ENCODE data around the gene B4GALT5. TPM values are rescaled to one million over a fixed set of nuclear protein-coding genes. Genes with fewer than 3 reads are reported as not detected.

B4GALT5 gene
- total RNA-seq, 1 donor from 2014 or later = 39.3 TPM

DNA sequence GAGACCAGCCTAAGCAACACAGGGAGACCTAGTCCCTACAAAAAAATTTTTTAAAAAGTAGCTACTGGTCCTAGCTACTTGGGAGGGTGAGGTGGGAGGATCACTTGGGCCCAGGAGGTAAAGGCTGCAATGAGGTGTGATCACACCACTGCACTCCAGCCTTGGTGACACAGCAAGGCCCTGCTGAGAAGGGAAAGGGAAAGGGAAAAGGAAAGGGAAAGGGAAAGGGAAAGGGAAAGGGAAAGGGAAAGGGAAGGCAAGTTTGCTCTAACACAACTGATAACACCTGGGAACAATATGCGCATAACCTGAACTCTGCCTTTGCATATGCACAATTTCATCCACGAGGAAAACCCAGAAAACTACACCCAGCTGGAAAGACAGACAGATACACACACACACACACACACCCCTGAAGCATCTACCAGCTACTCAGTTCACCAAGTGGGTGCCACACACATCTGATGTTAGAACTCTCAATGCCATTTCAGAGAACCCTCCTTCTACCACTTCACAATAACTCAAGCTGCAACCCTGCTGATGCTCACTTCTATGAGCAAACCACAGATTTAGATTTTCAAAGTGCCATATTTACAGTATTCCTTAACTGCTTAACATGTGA lies 19.1 kb downstream of the B4GALT5 start:
- Mint-ChIP-seq H3K4me3 (no peak overlapping the region), H3K9me3 (no peaks in the 10 kb centered on the region), H3K27me3 (ENCODE audit: insufficient read depth) (no peaks in the 10 kb centered on the region), H3K4me1 (ENCODE audit: low read depth) (peaks cover 50% of the 10 kb centered on the region), H3K27ac (no peak overlapping the region), H3K36me3 (ENCODE audit: low read depth) (peaks cover 2% of the 10 kb centered on the region)
- DNase-seq (ENCODE audit: low spot score) = no peak
- intact Hi-C loops (cut with micrococcal nuclease) = loop anchor here (5.0 kb wide), 1 partner anchor 58 kb away; no protein-coding TSS in a partner anchor

DNA sequence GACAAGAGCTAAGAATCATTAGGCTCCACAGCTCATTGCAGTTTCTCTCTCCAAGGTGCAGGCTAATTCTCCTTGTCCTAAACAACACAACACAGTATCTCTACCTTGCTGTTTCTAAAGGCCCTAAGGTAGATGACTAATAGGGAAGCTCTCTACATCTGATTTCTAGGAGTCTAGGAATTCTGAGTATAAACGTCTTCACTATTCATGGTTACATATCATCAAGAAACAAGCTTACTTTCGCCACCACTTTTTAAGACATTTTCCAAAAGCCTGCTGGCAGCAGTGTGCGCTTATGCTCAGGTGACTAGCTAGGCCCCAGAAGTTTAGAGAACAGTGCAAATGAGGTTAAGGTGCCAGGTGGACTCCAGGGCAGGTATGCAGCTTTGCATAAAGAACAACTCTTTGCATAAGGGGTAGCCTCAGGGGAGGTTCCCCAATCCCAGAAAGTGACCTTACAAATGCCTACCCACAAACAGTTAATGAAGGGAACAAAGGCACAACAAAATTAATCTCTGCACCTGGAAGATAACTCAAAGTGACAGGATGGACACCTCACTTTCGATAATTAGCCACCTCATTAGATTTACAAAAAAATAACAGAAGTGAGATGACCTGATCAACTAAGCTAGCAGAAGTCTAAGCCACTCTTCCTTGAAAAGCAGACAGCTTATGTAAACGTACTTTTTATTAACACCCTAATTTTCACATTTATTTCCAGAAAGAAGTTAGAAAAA lies 20.1 kb downstream of the B4GALT5 start:
- Mint-ChIP-seq H3K27me3 (ENCODE audit: insufficient read depth) (no peaks in the 10 kb centered on the region), H3K4me1 (ENCODE audit: low read depth) (peaks cover 40% of the 10 kb centered on the region), H3K9me3 (no peaks in the 10 kb centered on the region), H3K27ac (no peak overlapping the region), H3K36me3 (ENCODE audit: low read depth) (peaks cover 2% of the 10 kb centered on the region), H3K4me3 (no peak overlapping the region)
- intact Hi-C loops (cut with micrococcal nuclease) = no loop called here
- DNase-seq (ENCODE audit: low spot score) = no peak

- intact Hi-C loops (cut with micrococcal nuclease) = no loop called here
- H3K27me3 Mint-ChIP-seq (ENCODE audit: insufficient read depth) = no peaks in the 10 kb centered on the region
- H3K27ac Mint-ChIP-seq = no peak overlapping the region
- H3K36me3 Mint-ChIP-seq (ENCODE audit: low read depth) = peaks cover 2% of the 10 kb centered on the region
- no peak overlapping the region for H3K4me3 Mint-ChIP-seq
- no peaks in the 10 kb centered on the region for H3K9me3 Mint-ChIP-seq
- no peak for DNase-seq (ENCODE audit: low spot score)
- peaks cover 41% of the 10 kb centered on the region for H3K4me1 Mint-ChIP-seq (ENCODE audit: low read depth)
These were observed 20.7 kb downstream of the B4GALT5 start for GRCh38 chr20:49692941-49693340.

DNA sequence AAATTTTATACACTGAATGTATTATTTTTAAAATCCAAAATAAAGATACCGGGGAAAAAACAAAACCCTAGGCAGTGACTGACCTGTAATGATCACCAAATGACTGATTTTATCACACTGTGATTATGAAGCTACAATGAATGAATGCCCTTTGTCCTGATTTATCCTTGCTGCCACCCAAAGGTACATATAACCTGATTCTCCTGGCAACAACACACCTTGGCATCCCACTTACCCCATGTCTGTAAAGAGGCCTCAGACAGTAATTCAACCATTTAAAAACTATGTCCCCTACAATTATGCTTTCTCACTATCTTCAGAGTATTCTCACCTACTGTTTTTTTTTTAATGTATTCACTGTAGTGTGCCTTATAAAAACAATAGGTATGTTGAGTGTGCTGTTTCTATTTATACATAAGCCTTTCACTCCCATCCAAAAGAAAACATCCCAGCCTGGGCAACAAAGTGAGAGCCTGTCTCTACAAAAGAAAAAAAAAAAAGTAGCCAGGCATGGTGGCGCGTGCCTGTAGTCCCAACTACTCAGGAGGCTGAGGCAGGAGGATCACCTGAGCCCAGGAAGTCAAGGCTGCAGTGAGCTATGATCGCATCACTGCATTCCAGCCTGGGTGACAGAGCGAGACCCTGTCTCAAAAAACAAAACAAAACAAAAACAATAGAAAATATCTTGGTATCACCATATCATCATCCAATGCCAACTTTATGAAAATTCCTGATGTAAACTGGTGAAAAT lies 21.7 kb downstream of the B4GALT5 start:
- Mint-ChIP-seq H3K9me3 (no peaks in the 10 kb centered on the region), H3K4me3 (no peak overlapping the region), H3K36me3 (ENCODE audit: low read depth) (peaks cover 4% of the 10 kb centered on the region), H3K4me1 (ENCODE audit: low read depth) (peaks cover 39% of the 10 kb centered on the region), H3K27me3 (ENCODE audit: insufficient read depth) (no peaks in the 10 kb centered on the region), H3K27ac (no peak overlapping the region)
- intact Hi-C loops (cut with micrococcal nuclease) = no loop called here
- no peak for DNase-seq (ENCODE audit: low spot score)

DNA sequence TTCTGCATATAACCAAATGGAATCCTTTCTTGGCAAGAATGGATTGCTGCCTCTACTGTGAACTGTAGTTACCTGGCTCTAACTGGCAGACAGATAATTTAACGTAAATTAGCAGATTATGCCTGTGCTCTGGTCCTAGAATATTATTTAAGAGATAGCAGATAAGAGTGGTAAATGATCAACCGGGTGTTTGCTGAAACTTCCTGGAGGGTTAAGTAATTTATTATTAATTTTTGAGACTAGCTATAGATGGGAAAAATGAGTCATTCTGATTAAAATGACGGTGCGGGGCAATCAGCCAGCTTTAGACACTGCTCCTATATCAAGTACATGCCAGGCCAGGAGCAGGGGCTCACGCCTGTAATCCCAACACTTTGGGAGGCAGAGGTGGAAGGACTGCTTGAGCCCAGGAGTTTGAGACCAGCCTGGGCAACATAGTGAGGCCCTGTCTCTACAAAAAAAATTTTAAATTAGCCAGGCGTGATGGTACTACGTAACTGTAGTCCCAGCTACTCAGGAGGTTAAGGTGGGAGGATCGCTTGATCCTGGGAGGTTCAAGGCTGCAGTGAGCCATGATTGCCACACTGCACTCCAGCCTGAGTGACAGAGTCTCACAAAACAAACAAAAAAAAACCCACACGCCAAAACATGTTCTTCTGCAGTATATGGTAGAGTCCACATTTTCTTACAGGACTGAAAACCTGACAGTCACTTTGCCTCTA lies 22.6 kb downstream of the B4GALT5 start:
- no peaks in the 10 kb centered on the region for H3K9me3 Mint-ChIP-seq
- intact Hi-C loops (cut with micrococcal nuclease) = no loop called here

DNA sequence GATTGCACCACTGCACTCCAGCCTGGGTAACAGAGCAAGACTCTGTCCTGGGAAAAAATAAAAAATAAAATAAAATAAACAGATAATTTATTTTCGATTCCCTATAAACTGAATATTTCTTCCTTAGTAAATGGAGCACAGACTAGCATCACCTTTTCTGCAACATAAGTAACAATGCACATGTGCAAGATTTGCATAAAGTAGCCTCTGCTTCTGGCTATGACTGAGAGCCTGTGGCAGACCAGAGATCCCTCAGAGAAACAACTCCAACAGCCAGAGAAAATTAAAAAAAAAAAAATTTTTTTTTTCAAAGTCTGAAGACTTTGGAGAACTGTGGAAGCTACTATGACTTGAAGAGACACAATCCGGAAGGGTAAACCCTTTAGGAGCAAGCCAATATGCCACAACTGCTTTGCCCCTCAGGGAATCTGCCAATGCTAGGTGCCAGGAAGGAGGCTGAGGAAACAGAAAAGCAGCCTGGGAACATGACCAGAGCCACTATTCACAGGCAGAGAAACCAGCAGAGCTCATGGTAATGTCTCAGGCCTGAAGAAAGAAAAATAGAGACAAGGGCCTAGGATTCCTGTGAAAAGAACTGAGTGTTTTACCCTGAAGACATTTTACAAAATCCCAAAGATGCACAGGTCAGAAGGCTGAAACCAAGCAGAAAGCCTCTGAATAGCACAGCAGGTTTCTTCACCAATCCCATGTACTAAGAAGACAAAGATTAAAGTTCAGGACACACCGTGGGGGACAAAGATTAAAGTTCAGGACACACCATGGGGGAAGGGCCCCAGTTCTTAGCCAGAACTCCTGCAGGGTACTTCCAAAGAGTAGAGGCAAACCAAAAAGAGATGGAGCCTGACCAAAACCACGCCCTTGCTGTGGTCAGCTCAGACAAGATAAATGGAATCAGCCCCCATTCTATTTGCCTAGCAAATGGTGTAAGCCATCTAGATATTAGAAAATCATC lies 25.8 kb downstream of the B4GALT5 start:
- Mint-ChIP-seq H3K9me3 (no peaks in the 10 kb centered on the region), H3K4me1 (ENCODE audit: low read depth) (peaks cover 33% of the 10 kb centered on the region), H3K27ac (no peak overlapping the region), H3K4me3 (no peak overlapping the region), H3K27me3 (ENCODE audit: insufficient read depth) (no peaks in the 10 kb centered on the region), H3K36me3 (ENCODE audit: low read depth) (peaks cover 7% of the 10 kb centered on the region)
- intact Hi-C loops (cut with micrococcal nuclease) = no loop called here
- DNase-seq (ENCODE audit: low spot score) = no peak

More for the DNA sequence above, 22.6 kb downstream of the B4GALT5 start:
- Mint-ChIP-seq H3K36me3 (ENCODE audit: low read depth) (peaks cover 4% of the 10 kb centered on the region), H3K4me1 (ENCODE audit: low read depth) (peaks cover 41% of the 10 kb centered on the region), H3K27me3 (ENCODE audit: insufficient read depth) (no peaks in the 10 kb centered on the region), H3K27ac (no peak overlapping the region), H3K4me3 (no peak overlapping the region)
- DNase-seq (ENCODE audit: low spot score) = no peak

DNA sequence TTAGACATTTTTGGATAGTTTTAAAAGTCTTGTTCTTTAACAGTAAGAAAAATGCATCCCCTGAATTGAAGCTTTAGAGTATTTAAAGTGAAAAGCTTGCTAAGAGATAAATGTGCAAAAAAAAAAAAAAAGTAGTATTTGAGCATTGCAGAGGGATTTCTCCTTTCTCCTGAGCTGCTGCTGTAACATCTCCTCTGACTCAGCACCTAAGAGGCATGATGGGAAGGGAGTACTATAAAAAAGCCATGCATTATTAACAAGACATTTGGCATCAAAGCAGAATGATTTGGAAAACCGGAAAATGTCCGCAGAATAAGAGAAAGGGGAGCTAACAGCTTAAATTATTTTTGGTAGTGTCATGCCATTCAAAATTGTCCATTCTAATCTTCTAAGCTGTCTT lies 27.9 kb downstream of the B4GALT5 start:
- Mint-ChIP-seq H3K36me3 (ENCODE audit: low read depth) (peaks cover 16% of the 10 kb centered on the region), H3K4me3 (no peak overlapping the region), H3K9me3 (no peaks in the 10 kb centered on the region), H3K27me3 (ENCODE audit: insufficient read depth) (no peaks in the 10 kb centered on the region), H3K4me1 (ENCODE audit: low read depth) (peaks cover 47% of the 10 kb centered on the region), H3K27ac (no peak overlapping the region)
- DNase-seq (ENCODE audit: low spot score) = no peak
- intact Hi-C loops (cut with micrococcal nuclease) = no loop called here

DNA sequence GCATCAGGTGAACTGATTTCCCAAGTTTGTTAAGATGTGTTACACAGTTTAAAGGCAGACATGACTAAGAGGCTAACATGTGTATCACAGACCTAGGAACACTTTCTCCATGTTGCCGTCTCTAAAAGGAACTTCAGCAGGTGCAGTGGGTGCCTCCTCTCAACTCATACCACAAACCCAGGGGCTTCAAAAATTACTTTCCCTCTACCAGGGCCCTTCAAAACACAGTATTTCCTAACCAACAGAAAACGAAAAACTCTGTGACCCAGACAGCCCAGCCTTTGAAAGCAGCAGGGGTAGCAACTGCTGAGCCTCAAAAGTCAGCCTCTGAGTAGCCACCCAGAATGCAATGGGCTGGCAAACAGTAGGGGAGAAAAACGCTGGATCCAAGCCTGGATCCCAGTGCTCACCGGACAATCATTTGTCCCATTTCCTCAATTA lies 28.5 kb downstream of the B4GALT5 start:
- DNase-seq (ENCODE audit: low spot score) = no peak
- H3K27ac Mint-ChIP-seq = no peak overlapping the region
- H3K9me3 Mint-ChIP-seq = no peaks in the 10 kb centered on the region
- no peak overlapping the region for H3K4me3 Mint-ChIP-seq
- peaks cover 16% of the 10 kb centered on the region for H3K36me3 Mint-ChIP-seq (ENCODE audit: low read depth)
- H3K27me3 Mint-ChIP-seq (ENCODE audit: insufficient read depth) = no peaks in the 10 kb centered on the region
- intact Hi-C loops (cut with micrococcal nuclease) = no loop called here
- H3K4me1 Mint-ChIP-seq (ENCODE audit: low read depth) = peaks cover 51% of the 10 kb centered on the region

DNA sequence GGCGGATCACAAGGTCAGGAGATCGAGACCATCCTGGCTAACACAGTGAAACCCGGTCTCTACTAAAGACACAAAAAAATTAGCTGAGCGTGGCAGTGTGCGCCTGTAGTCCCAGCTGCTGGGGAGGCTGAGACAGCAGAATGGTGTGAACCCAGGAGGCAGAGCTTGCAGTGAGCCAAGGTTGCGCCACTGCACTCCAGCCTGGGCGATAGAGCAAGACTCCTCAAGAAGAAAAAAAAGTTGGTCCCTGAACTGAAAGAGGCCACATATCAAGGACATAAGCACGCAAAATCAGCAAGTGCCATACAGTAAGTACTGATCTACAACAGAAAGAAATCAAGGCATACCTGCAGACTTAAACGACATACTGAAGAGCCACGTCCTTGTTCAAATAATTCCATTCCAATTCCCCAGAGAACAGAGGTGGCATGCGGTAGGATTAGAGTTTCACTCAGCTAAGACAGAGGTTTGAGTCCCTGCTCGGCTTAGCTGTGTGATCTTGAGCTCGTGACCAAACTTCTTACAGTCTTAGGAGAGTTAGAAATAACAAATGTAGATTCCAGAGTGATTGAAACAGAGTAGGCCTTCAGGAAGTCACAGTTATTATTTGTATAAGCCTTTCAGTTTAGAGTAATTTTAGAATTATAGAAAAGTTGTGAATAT lies 29.2 kb downstream of the B4GALT5 start:
- peaks cover 58% of the 10 kb centered on the region for H3K4me1 Mint-ChIP-seq (ENCODE audit: low read depth)
- H3K27me3 Mint-ChIP-seq (ENCODE audit: insufficient read depth) = no peaks in the 10 kb centered on the region
- intact Hi-C loops (cut with micrococcal nuclease) = no loop called here
- DNase-seq (ENCODE audit: low spot score) = no peak
- H3K27ac Mint-ChIP-seq = peak overlapping the region; percentile 0
- H3K9me3 Mint-ChIP-seq = no peaks in the 10 kb centered on the region
- H3K4me3 Mint-ChIP-seq = no peak overlapping the region
- H3K36me3 Mint-ChIP-seq (ENCODE audit: low read depth) = peaks cover 16% of the 10 kb centered on the region

DNA sequence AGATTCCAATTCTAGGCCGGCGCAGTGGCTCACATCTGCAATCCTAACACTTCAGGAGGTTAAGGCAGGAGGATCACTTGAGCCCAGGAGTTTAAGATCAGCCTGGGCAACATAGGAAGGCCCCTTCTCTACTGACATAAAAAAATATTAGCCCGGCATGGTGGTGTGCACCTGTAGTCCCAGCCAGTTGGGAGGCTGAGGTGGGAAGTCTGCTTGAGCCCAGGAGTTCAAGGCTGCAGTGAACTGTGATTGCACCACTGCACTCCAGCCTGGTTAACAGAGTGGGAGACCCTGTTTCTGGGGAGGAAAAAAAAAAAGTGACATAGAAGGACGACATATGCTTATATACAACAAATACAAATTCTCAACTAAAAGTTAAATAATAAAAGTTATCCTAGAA lies 30.9 kb downstream of the B4GALT5 start:
- Mint-ChIP-seq H3K4me3 (no peak overlapping the region), H3K4me1 (ENCODE audit: low read depth) (peaks cover 65% of the 10 kb centered on the region), H3K27ac (no peak overlapping the region), H3K36me3 (ENCODE audit: low read depth) (peaks cover 15% of the 10 kb centered on the region), H3K27me3 (ENCODE audit: insufficient read depth) (no peaks in the 10 kb centered on the region), H3K9me3 (no peaks in the 10 kb centered on the region)
- intact Hi-C loops (cut with micrococcal nuclease) = no loop called here
- no peak for DNase-seq (ENCODE audit: low spot score)

GRCh38 chr20:49682278-49682677 lies 31.4 kb downstream of the B4GALT5 start:
- Mint-ChIP-seq H3K27ac (no peak overlapping the region), H3K27me3 (ENCODE audit: insufficient read depth) (no peaks in the 10 kb centered on the region), H3K4me1 (ENCODE audit: low read depth) (peaks cover 69% of the 10 kb centered on the region), H3K4me3 (no peak overlapping the region), H3K9me3 (no peaks in the 10 kb centered on the region), H3K36me3 (ENCODE audit: low read depth) (peaks cover 14% of the 10 kb centered on the region)
- DNase-seq (ENCODE audit: low spot score) = no peak
- intact Hi-C loops (cut with micrococcal nuclease) = no loop called here
